Esophagus muscularis mucosa (tissue), 3 donors: ENCODE results near the gene TIGD4.

ENCODE experiments used
- CTCF ChIP-seq, 3 experiments: fragments of 200-600 bp in 2 of 3; fragments of 450-650 bp in 1 of 3; sonication (generic) in 2 of 3; IDR thresholded peaks; one replicate each; pipeline ENCODE4 v1.5.1; 2017 to 2019; ENCODE audit warnings: antibody characterized with exemption in 3 of 3, mild to moderate bottlenecking in 2 of 3, moderate library complexity in 1 of 3
- POLR2A ChIP-seq: fragments of 450-650 bp; IDR thresholded peaks from one replicate; pipeline ENCODE4 v1.6.1; 2017; ENCODE audit warnings: antibody characterized with exemption, moderate library complexity, mild to moderate bottlenecking, low read depth

GRCh38 chr4:152735396-152735859 lies 44.1 kb downstream of the TIGD4 start:
- TF ChIP-seq CTCF (IDR thresholded peaks at IDR 0.05) = peak; percentile 34 to 47 (median 35)
- TF ChIP-seq POLR2A = no peak
